ENCODE measurements around the gene CXCR2. TPM values are rescaled to one million over a fixed set of nuclear protein-coding genes. Genes with fewer than 3 reads are reported as not detected.

Gene CXCR2
- total RNA-seq (2021; fragmentation: NEBNext Ultra II Directional; extraction: Animal tissue kit (Norgen Biotek cat#: 25700)) (0.63 and 1.6 TPM in 2 replicates), polyA plus RNA-seq (2011; rRNA removed) (1.4 and 2.2 TPM in 2 replicates), polyA minus RNA-seq (2011; rRNA and poly(A)+ RNA removed) (1.3 and 2.5 TPM in 2 replicates)
- 1.5 TPM for polyA plus RNA-seq (2011; cell fraction: cytosol; rRNA removed)
- polyA plus RNA-seq (2011; cell fraction: nucleus; rRNA removed), result 1.3 TPM
- 1.3 to 2.2 TPM (median 1.5 TPM) in 4 replicates for polyA plus RNA-seq (2012, experiment 1 of 2)
- 0.60 TPM for polyA plus RNA-seq (2012, experiment 2 of 2)
- polyA plus RNA-seq (2013, experiment 1 of 2), result 1.2 TPM
- 1.6 TPM for polyA plus RNA-seq (2013, experiment 2 of 2)
- 1.8 TPM for polyA minus RNA-seq (2011; cell fraction: cytosol; rRNA and poly(A)+ RNA removed)
- polyA minus RNA-seq (2011; cell fraction: nucleus; rRNA and poly(A)+ RNA removed), result 1.2 TPM
- long read RNA-seq, experiment 1, partial matches to known transcripts, result 0 of 1 reads
- long read RNA-seq, experiment 1, other reads (novel, unspliced or antisense), result 1 of 1 reads
- long read RNA-seq, experiment 2, partial matches to known transcripts, result 0 of 1 reads
- long read RNA-seq, experiment 2, other reads (novel, unspliced or antisense), result 0 of 1 reads

DNA sequence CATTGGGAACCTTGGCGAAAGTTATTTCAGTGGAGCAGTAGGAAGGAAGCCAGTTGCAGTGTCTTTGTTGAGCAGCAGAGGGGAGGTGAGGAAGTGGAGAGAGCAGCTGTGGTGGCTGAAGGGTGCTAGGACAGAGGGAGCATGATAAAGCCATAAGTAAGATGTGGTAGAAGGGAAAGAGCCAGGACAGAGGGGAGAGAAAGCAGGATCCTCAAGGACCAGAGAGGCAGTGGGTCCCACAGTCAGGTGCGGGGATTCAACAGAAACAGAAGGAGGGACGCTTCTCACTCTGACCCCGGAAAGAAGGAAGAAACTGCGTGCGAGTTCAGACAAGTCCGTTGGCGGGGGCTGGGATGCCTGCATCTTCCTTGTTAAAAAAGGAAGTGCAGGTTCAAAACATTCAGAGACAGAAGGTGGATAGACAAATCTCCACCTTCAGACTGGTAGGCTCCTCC is at the start of gene CXCR2:
Gene CXCR2 (plus strand): TSS at position 403 of the 455 bp plus-strand sequence. CDS start 8,774 bp downstream, outside the sequence.
- Histone ChIP-seq H3K36me3 (ENCODE audit: control insufficient read depth in 2 of 4, insufficient read depth in 4 of 4, low read length in 3 of 4) (no peaks in the 10 kb centered on the region), H4K5ac (ENCODE audit: insufficient read length, low read depth, low read length) (no peak within 1 kb of the TSS), H3K27ac (ENCODE audit: low read depth, low read length) (no peak within 1 kb of the TSS), H3K56ac (replicated peaks; ENCODE audit: insufficient read length, low read depth, low read length) (no peak within 1 kb of the TSS), H4K91ac (replicated peaks; ENCODE audit: insufficient read length, low read length) (no peak within 1 kb of the TSS), H3K27me3 (replicated peaks in 1 of 4; ENCODE audit: control insufficient read depth in 3 of 4, extremely low read depth in 1 of 4, insufficient read depth in 3 of 4, low read length in 3 of 4) (0 out of 7 replicates have a peak, but pooled peaks cover 0 to 2% (median 0%) of the 10 kb centered on the region in 4 experiments), H3K9ac (replicated peaks in 1 of 4; ENCODE audit: extremely low read depth in 1 of 4, low read depth in 3 of 4, low read length in 3 of 4) (no peak within 1 kb of the TSS), H2BK5ac (ENCODE audit: low read depth, low read length) (peak within 1 kb of the TSS; percentile 84), H2AFZ (ENCODE audit: low read length) (peak within 1 kb of the TSS; percentile 83), H2AK5ac (ENCODE audit: low read depth, low read length) (0 out of 2 replicates have a peak within 1 kb of the TSS, but pooled peaks have one; percentile 39), H3K18ac (ENCODE audit: extremely low read depth, low read length) (no peak within 1 kb of the TSS; the same call in none of the 2 replicates), H3K79me1 (ENCODE audit: low read depth, low read length) (no peaks in the 10 kb centered on the region), H3K14ac (ENCODE audit: insufficient read length) (no peak within 1 kb of the TSS), H3K4me1 (replicated peaks in 1 of 4; ENCODE audit: control insufficient read depth in 3 of 4, insufficient read depth in 4 of 4, low read length in 3 of 4) (peaks cover 0 to 13% (median 6%) of the 10 kb centered on the region in 4 experiments; a peak in 2 of 7 replicates), H2BK15ac (ENCODE audit: low read length) (0 out of 2 replicates have a peak within 1 kb of the TSS, but pooled peaks have one; percentile 61), H2BK120ac (replicated peaks; ENCODE audit: low read depth, low read length) (peak within 1 kb of the TSS; percentile 19), H3K4me3 (ENCODE audit: extremely low read depth in 1 of 4, insufficient read depth in 2 of 4, low read depth in 3 of 4, low read length in 4 of 4) (no peak within 1 kb of the TSS), H3K9me3 (ENCODE audit: insufficient read depth in 2 of 2, low read depth in 1 of 2, low read length in 1 of 2) (no peaks in the 10 kb centered on the region), H3K23ac (ENCODE audit: insufficient read length) (no peak within 1 kb of the TSS), H3K4me2 (ENCODE audit: insufficient read depth in 1 of 2, low read depth in 2 of 2, low read length in 2 of 2) (peak within 1 kb of the TSS in 1 of 2 experiments; percentile 39; a peak in 1 of 4 replicates), H3K4ac (replicated peaks; ENCODE audit: insufficient read length, low read depth, low read length) (no peak within 1 kb of the TSS), H3K23me2 (ENCODE audit: low read depth, low read length) (no peaks in the 10 kb centered on the region), H4K20me1 (replicated peaks in 1 of 2; ENCODE audit: control insufficient read depth in 1 of 2, insufficient read depth in 2 of 2, low read length in 2 of 2) (no peaks in the 10 kb centered on the region), H3K79me2 (ENCODE audit: control insufficient read depth in 1 of 2, insufficient read depth in 2 of 2, low read length in 2 of 2) (no peaks in the 10 kb centered on the region), H4K8ac (ENCODE audit: extremely low read depth, insufficient read depth, low read length) (no peak within 1 kb of the TSS), H2BK20ac (ENCODE audit: low read length) (peak within 1 kb of the TSS; percentile 34), H2BK12ac (ENCODE audit: low read depth, low read length) (peak within 1 kb of the TSS; percentile 87)
- DNase-seq (ENCODE audit: low read depth in 1 of 2, low spot score in 2 of 2), result no peak
- no peak for FAIRE-seq
- ChIA-PET CTCF (ENCODE audit: partially characterized antibody) (interaction anchor here (1.7 to 2.0 kb wide), 3 partner anchors 12 to 32 kb away, joined by 5 to 7 read pairs (median 5); no protein-coding TSS in a partner anchor), POLR2A (ENCODE audit: partially characterized antibody) (interaction anchor here (2.3 kb wide), 1 partner anchor 14 kb away, joined by 5 read pairs; no protein-coding TSS in a partner anchor)
- TF ChIP-seq NRF1 (IDR thresholded peaks at IDR 0.05; ENCODE audit: low read depth, low read length), result no peak
- TF ChIP-seq JUND (IDR thresholded peaks at IDR 0.05; ENCODE audit: low read length), result no peak
- TF ChIP-seq TBP (IDR thresholded peaks at IDR 0.05; ENCODE audit: low read depth, low read length), result no peak
- no peak for TF ChIP-seq POLR2AphosphoS5 (IDR thresholded peaks at IDR 0.05; ENCODE audit: low read depth, low read length)
- TF ChIP-seq, protein P1, sequence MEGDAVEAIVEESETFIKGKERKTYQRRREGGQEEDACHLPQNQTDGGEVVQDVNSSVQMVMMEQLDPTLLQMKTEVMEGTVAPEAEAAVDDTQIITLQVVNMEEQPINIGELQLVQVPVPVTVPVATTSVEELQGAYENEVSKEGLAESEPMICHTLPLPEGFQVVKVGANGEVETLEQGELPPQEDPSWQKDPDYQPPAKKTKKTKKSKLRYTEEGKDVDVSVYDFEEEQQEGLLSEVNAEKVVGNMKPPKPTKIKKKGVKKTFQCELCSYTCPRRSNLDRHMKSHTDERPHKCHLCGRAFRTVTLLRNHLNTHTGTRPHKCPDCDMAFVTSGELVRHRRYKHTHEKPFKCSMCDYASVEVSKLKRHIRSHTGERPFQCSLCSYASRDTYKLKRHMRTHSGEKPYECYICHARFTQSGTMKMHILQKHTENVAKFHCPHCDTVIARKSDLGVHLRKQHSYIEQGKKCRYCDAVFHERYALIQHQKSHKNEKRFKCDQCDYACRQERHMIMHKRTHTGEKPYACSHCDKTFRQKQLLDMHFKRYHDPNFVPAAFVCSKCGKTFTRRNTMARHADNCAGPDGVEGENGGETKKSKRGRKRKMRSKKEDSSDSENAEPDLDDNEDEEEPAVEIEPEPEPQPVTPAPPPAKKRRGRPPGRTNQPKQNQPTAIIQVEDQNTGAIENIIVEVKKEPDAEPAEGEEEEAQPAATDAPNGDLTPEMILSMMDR (IDR thresholded peaks at IDR 0.05; ENCODE audit: control extremely low read depth in 1 of 3, insufficient read depth in 1 of 3, low read depth in 1 of 3, low read length in 3 of 3), result peak in 2 of 3 experiments; percentile 7 to 8; a peak in 2 of 4 replicates
- no peak for TF ChIP-seq TCF12 (IDR thresholded peaks at IDR 0.05; ENCODE audit: low read depth, low read length)
- WGBS, 2 experiments (ENCODE audit: extremely low coverage in 1 of 2, insufficient coverage in 1 of 2, insufficient read length in 1 of 2, insufficient replicate concordance in 2 of 2, low coverage in 1 of 2, low lambda C conversion rate in 2 of 2, missing lambda C conversion rate in 1 of 2), result 92% methylated on average over 8 of the region's 8 CpGs; no CpG with 5 or more reads in 1 of the 2 experiments
